HUES6 (cell line): ENCODE measurements around the gene RAB28.

Experiments
- H3K27ac ChIP-seq: 2 replicates; pipeline ENCODE4 v1.7.0; 2013; ENCODE audit warnings: low read depth, mild to moderate bottlenecking, low read length, inconsistent platforms
- H3K27me3 ChIP-seq: 2 replicates; pipeline ENCODE4 v1.6.1; 2013; ENCODE audit warnings: low read length; ENCODE audit not compliant: control insufficient read depth, insufficient read depth
- H3K36me3 ChIP-seq: 2 replicates; pipeline ENCODE4 v1.6.1; 2013; ENCODE audit warnings: low read length; ENCODE audit not compliant: control insufficient read depth, insufficient read depth
- H3K4me1 ChIP-seq: 2 replicates; pipeline ENCODE4 v1.6.1; 2013; ENCODE audit warnings: low read length; ENCODE audit not compliant: control insufficient read depth, insufficient read depth
- H3K4me3 ChIP-seq: 2 replicates; pipeline ENCODE4 v1.5.1; 2013; ENCODE audit warnings: low read depth, low read length
- H3K9ac ChIP-seq: one replicate; pipeline ENCODE4 v1.6.1; 2013; ENCODE audit warnings: mild to moderate bottlenecking, low read length
- H3K9me3 ChIP-seq: 2 replicates; pipeline ENCODE4 v1.6.1; 2013; ENCODE audit warnings: low read depth, low read length; ENCODE audit not compliant: control insufficient read depth, insufficient read depth

Gene RAB28

DNA sequence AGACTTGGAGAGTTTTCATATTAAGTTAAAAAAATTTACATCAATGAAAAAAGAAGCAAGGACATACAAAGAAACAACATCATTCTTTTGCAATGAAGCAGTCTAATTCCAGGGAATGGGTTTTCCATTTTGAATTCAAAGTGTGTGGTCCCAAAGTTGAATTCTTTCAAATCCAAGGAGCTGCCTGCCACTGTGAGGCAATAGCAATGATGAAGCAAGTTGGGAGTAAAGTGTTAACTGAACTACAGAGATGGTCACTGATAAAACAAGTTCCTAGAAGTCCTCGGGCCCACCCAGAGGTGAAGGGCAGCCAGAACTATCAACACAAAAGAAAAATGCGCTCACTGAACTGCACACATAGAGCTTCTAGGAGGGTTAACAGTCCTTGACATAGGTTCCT is 115.9 kb downstream of the RAB28 start:
- Histone ChIP-seq H3K4me1 (no peaks in the 10 kb centered on the region), H3K9ac (no peak overlapping the region), H3K27me3 (no peaks in the 10 kb centered on the region), H3K27ac (no peak overlapping the region), H3K36me3 (no peaks in the 10 kb centered on the region), H3K9me3 (no peaks in the 10 kb centered on the region), H3K4me3 (no peak overlapping the region)

DNA sequence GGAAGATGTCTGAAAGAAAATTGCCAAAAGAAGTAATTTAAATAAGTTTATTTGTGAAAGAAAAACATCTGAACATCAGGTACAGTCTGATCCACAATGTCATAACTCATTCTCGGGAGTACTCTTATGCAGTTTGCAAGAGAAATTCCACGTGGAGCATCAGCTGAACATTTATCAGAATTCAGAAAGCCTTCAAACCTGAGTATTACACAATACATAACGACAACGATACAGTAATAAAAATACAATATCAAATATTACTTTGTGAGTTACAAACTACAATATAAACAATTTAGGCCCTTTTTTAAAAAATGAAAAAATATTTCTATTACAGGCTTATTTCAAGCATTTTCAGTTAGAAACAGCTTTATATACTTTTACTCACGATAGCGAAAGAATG is 116.4 kb downstream of the RAB28 start:
- no peaks in the 10 kb centered on the region for H3K4me1 ChIP-seq
- no peak overlapping the region for H3K9ac ChIP-seq
- no peaks in the 10 kb centered on the region for H3K9me3 ChIP-seq
- H3K27ac ChIP-seq, result no peak overlapping the region
- H3K36me3 ChIP-seq, result no peaks in the 10 kb centered on the region
- H3K4me3 ChIP-seq, result no peak overlapping the region
- no peaks in the 10 kb centered on the region for H3K27me3 ChIP-seq

DNA sequence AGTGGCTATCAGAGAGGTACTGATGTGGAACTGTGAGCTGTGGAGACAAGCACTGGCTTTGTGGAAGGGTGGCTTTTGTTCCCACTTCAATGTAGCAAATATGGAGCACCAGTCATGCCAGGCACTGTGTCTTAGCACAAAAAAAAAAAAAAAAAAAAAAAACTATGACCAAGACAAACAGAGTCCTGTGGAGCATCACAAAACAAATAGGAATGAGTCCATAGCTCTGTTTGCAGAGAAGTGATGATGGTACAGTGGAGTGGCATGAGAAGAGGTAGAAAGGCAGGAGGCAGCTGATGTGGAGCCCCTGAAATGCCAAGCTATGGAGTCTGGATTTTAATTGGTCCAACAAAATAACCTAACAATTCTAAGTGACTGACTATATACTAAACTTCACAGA is 116.9 kb downstream of the RAB28 start:
- Histone ChIP-seq H3K27ac (no peak overlapping the region), H3K9ac (no peak overlapping the region), H3K36me3 (no peaks in the 10 kb centered on the region), H3K9me3 (no peaks in the 10 kb centered on the region), H3K4me1 (no peaks in the 10 kb centered on the region), H3K27me3 (no peaks in the 10 kb centered on the region), H3K4me3 (no peak overlapping the region)

DNA sequence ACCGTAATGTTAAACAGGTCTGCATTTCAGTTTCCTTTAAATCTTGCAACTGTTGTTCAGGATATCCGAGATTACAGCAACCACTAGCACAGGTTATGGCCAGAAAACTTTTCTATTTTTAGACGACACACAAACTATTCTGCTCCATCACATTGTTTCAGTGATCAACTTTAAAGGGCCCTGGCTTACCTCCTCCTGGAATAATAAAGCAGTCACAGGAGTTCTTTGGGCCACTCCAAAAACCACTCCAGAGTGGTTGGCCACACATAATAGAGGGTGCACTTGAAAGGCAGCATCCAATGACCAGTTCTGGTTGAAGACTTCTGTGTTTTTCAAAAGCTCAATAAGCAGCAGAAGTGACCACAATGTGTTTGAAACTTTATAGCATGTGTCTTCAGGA is 118.9 kb downstream of the RAB28 start:
- Histone ChIP-seq H3K27ac (no peak overlapping the region), H3K9ac (no peak overlapping the region), H3K4me3 (no peak overlapping the region), H3K27me3 (no peaks in the 10 kb centered on the region), H3K9me3 (no peaks in the 10 kb centered on the region), H3K36me3 (no peaks in the 10 kb centered on the region), H3K4me1 (no peaks in the 10 kb centered on the region)

DNA sequence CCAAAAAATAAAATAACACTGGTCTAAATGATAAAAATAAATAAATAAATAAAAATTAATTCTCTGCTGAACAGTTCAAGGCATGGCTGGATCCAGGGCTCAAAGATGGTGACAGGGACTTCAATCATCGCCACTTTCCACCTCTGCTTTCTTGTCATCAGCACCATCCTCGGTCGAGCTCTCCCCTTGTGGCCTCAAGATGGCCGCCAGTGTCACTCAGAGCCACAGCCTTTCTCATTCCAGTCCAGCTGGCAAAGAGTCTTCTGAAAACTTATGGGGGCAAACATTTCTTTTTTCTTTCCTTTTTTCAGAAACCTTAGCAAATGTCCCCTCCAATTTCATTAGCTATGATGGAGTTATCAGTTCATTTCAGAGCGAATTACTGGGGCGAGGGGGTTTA is 119.5 kb downstream of the RAB28 start:
- Histone ChIP-seq H3K27ac (no peak overlapping the region), H3K36me3 (no peaks in the 10 kb centered on the region), H3K27me3 (no peaks in the 10 kb centered on the region), H3K9ac (no peak overlapping the region), H3K4me3 (no peak overlapping the region), H3K4me1 (no peaks in the 10 kb centered on the region), H3K9me3 (no peaks in the 10 kb centered on the region)

DNA sequence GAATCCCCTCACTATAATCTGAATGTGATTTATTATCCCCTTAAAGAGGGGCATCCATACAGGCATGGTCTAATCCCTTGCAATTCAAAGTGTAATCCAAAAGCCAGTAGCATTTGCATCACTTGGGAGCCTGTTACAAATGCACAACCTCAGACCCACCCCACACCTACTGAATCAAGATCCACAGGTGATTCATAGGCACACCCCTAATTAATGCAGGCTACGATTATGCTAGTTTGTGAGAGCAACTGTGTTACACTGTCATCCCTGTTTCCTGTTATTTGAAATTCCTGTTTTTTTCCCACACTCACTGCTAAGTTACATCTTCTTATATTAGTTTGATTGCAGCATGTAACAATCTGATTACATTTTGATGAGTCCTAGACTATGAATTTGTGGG is 120.0 kb downstream of the RAB28 start:
- Histone ChIP-seq H3K9ac (no peak overlapping the region), H3K4me3 (no peak overlapping the region), H3K27ac (no peak overlapping the region), H3K9me3 (no peaks in the 10 kb centered on the region), H3K4me1 (no peaks in the 10 kb centered on the region), H3K27me3 (no peaks in the 10 kb centered on the region), H3K36me3 (no peaks in the 10 kb centered on the region)

DNA sequence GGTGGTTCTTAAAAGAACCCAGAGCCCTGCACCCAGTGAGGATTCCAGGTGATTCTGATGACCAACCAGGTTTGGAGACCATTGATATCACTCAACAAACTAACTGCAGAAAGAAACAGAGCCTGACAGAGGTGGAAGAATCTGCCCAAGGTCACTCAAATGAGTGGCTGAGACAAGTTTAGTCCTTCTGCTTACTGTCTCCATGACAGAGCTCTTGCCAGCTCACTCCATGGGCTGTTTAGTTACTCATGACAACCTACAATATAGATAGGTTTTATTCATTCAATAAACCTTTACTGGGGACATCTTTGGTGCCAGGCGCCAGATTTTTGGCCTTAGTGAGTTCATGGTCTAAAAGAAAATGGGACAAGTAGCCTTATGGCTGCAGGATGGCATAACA is 124.3 kb downstream of the RAB28 start:
- Histone ChIP-seq H3K4me3 (no peak overlapping the region), H3K4me1 (no peaks in the 10 kb centered on the region), H3K27me3 (no peaks in the 10 kb centered on the region), H3K9me3 (no peaks in the 10 kb centered on the region), H3K36me3 (no peaks in the 10 kb centered on the region), H3K9ac (no peak overlapping the region), H3K27ac (no peak overlapping the region)

DNA sequence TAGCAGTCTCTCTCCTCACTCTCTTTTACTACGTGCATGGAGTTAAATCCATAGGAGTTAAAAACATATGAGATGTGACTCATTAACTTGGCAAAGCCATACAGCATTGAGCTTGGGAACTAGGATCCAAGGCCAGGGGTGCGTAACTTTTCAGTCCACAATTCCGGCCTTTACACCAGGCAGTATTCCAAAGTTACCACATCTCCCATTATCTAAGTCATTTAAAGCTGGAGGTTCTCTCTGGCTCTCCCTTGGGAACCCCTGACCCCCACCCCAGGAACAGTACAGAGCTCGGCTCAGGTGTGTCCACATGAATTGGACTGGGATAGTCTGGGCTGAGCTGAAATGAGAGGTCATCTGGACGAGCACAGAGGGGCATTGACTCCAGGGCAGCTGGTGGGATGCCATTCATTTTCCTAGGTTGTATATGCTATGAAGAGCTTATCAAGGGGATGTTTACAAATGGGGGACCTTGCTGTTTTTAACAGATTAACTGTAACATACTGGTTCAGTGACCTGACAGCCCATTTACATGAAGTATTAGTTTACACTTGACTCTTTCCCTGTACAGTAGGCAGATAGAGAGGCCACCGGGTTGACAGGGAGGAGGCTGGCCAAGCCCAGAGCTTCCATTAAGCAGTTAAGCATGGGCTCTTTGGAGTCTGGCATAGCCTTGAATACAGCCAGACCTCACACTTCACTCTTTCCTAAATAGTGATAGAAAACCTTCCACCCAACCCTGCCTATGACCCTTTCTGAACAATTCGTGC is 128.8 kb downstream of the RAB28 start:
- no peak overlapping the region for H3K4me3 ChIP-seq
- H3K9ac ChIP-seq, result no peak overlapping the region
- no peak overlapping the region for H3K27ac ChIP-seq
- no peaks in the 10 kb centered on the region for H3K27me3 ChIP-seq
- H3K4me1 ChIP-seq, result no peaks in the 10 kb centered on the region
- no peaks in the 10 kb centered on the region for H3K36me3 ChIP-seq
- no peaks in the 10 kb centered on the region for H3K9me3 ChIP-seq

DNA sequence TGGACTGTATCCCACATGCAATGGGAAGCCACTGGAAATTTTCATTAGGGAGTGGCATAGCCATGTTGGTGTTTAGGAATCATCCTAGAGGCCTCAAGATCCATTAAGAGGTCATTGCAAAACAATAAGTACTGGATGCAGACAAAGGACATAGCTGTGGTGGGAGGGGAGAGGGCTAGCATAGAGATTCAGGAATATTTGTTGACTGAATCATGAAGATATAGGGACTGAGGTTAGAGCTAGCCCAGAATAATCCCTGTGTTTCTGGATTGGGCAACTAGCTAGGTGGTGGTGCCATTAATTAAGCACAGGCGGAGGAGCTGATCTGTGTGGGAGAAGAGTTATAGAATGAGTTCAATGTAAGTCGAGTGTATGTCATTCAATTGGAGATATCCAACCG is 135.0 kb downstream of the RAB28 start:
- H3K36me3 ChIP-seq, result no peaks in the 10 kb centered on the region
- H3K27me3 ChIP-seq, result no peaks in the 10 kb centered on the region
- H3K27ac ChIP-seq, result no peak overlapping the region
- H3K4me1 ChIP-seq, result 0 out of 2 replicates have a peak, but pooled peaks cover 3% of the 10 kb centered on the region
- H3K9ac ChIP-seq, result no peak overlapping the region
- H3K9me3 ChIP-seq, result no peaks in the 10 kb centered on the region; the same call in 1 of the 2 replicates
- no peak overlapping the region for H3K4me3 ChIP-seq

DNA sequence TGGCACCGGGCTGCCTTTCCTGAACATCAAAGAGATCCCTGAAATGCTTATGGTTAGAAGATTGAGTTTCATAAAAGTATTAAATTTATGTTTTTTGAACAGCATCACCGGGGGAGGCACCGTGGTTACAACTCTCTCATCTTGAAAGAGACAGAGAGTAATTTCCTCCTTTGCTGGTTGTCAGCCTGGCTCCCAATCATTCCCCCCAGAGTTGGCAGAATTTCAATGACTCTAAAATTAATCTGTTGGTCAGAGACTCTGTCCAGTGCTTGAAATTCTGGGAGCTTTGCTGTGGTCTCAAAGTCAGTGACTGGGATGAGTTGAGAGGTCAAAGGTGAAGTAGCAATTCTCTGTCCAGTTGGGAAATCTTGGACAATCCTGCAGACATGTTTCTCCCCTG is 135.9 kb downstream of the RAB28 start:
- Histone ChIP-seq H3K27me3 (no peaks in the 10 kb centered on the region), H3K27ac (no peak overlapping the region), H3K4me3 (no peak overlapping the region), H3K9me3 (no peaks in the 10 kb centered on the region; the same call in 1 of the 2 replicates), H3K9ac (no peak overlapping the region), H3K36me3 (no peaks in the 10 kb centered on the region), H3K4me1 (0 out of 2 replicates have a peak, but pooled peaks cover 3% of the 10 kb centered on the region)

DNA sequence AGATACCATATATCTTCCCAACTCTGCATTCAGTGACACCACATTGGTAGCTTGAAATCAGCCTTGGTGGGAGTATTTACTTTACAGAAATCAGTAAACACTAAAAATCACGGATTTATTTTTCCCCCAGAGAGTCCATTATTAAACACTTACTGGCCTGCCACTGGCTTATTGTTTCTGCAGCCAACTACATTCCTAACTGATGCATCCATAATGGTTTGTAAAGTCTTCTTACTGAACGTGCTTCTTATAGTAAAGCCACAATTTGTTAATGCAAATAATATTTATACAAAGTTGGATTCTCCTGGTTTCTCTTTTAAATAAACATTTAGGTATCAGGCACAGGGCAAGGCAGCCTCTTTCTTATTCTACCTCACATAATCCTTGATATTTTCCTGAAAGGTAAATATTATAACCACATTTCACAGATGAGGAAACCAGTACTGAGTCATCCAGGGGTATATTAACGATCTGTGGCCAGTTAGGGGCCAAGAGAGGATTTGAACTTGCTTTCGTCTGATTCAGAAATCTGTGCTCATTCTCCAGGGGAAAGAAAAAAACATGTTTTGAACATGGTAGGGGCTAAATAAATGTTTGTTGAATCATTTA is 136.5 kb downstream of the RAB28 start:
- Histone ChIP-seq H3K4me3 (no peak overlapping the region), H3K27ac (no peak overlapping the region), H3K9me3 (no peaks in the 10 kb centered on the region; the same call in 1 of the 2 replicates), H3K4me1 (0 out of 2 replicates have a peak, but pooled peaks cover 3% of the 10 kb centered on the region), H3K9ac (no peak overlapping the region), H3K36me3 (no peaks in the 10 kb centered on the region), H3K27me3 (no peaks in the 10 kb centered on the region)
